KG1 (cell line): ENCODE data around the gene PSPN.
"Not testable (repeated sequence)": the region's sequence is repeated elsewhere in the genome, so short reads cannot be mapped to it uniquely, and the experiment has no call there.

Source experiments
- DNase-seq: peaks from one replicate; lab custom pipeline; 2025; lab: John Stamatoyannopoulos, UW

PSPN gene

DNA sequence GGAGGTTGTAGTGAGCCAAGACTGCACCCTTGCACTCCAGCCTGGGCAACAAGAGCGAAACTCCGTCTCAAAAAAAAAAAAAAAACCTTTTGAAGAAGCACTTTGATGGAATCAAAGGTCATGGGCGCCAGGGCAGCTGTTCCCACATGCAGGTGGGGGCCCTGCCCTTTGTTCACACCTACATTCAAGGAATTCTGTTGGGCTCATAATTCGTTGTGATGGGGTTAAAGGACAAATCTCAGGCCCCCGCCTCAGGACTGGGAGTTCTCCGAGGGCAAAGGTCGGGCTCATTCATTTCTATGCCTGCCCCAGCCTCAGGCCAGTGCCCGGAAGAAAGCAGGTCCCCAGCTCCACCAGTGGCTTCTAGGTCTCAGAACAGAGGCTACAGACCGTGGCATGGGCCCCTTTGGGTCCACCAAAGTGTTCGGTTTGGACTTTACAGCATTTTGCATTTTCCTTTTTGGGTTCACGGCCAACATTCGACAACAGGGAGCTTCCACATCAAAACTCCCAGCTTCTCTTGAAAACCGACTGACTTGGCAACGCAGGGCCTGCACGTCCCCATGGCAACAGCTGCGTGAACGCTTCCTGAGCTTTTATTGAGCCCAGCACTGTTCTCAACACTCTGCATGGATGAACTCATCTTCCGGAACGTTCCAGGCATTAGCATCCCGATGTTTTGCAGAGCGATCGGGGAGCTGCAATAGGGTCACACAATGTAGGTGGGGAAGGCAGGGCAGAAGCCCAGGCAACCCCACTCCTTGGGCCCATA is 27.3 kb upstream of the PSPN start:
- DNase-seq, result no peak

DNA sequence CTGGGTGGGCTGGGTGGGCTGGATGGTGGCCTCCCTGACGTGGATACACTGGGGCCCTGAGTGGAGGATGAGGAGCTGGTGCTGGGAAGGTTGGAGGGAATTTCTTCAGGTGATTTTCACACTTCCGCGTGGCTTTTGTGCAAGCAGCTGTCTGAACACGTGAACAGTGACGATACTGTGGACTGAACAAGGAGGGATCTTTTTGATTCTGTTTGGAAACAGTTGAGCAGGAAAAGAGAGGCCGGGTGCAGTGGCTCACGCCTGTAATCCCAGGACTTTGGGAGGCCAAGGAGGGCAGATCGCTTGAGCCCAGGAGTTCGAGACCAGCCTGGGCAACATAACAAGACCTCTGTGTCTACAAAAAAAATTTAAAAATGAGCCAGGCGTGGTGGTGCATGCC is 26.3 kb upstream of the PSPN start:
- no peak for DNase-seq

DNA sequence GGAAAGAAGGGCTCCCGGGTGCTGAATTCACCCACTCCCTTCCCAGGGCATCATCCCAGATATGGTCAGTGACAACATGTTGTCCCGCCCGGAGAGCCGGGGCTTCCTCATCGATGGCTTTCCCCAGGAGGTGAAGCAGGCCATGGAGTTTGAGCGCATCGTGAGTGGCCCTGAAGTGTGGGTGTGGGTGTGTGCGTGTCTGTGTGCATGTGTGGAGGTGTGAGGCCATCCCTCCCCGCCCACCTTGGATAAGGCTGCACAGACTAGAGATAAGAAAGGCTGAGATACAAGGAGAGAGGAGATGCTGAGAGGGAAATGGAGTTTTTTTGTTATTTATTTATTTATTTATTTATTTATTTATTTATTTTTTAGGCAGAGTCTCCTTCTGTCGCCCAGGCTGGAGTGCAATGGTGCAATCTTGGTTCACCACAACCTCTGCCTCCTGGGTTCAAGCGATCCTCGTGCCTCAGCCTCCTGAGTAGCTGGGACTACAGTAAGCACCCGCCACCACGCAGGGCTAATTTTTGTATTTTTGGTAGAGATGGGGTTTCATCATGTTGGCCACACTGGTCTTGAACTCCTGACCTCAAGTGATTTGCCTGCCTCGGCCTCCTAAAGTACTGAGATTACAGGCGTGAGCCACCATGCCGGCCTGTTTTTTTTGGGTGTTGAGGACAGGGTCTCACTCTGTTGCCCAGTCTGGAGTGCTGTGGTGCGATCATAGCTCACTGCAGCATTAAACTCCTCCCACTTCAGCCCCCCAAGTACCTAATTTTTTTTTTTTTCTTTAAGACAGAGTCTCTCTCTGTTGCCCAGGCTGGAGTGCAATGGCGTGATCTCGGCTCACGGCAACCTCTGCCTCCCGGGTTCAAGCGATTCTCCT is 24.6 kb upstream of the PSPN start:
- not testable (repeated sequence) for DNase-seq

DNA sequence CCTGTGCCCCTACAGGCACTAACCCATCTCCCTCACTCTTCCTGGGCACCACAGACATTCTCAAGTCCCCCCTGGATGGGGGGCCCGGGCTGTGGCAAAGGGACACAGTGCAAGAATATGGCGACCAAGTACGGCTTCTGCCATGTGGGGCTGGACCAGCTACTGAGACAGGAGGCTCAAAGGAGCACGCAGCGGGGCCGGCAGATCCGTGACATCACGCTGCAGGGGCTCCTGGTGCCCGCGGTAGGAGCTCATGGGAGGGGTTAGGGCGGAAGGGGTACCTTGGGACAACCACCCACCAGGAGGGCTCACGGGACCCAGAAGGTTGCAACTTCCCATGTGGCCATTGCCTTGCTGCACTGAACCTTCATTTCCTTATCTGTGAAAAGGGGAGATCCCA is 20.6 kb upstream of the PSPN start:
- no peak for DNase-seq

DNA sequence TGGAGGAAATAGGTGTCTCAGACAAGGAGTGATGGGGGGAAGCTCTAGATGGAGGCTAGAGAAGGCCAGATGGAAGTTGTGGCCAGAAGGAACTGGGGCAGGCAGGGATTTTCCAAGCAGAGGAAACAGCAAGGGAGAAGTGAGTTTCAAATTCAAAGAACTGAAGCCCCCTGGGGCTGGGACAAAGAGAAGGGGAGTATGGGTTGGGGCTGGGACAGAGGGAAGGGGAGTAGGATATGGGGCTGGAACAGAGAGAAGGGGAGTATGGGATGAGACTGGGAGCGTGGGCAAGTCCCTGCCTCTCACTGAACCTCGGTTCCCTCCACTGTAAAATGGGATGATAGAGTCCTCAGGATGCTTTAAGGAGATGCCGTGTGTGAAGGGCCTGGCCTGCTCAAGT is 19.1 kb upstream of the PSPN start:
- no peak for DNase-seq

DNA sequence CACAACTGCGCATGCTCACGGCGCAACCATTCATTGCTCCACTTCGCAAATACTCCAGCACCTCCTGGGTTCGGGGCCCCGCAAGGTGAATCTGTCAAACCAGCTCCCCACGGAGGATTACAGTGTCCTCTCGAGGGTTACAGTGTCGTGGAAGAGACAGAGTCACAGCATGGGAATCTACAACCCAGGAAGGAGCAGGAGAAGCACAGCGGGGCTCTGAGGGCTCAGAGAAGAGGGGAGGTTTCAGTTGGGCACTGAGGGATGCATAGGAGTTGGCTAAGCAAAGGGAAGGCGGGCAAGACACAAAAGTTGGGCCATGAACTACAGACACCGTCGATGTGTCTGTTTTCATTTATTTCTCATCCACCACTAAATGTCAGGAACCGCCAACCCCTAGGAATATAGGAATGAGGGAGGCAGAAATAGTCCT is 18.3 kb upstream of the PSPN start:
- no peak for DNase-seq

DNA sequence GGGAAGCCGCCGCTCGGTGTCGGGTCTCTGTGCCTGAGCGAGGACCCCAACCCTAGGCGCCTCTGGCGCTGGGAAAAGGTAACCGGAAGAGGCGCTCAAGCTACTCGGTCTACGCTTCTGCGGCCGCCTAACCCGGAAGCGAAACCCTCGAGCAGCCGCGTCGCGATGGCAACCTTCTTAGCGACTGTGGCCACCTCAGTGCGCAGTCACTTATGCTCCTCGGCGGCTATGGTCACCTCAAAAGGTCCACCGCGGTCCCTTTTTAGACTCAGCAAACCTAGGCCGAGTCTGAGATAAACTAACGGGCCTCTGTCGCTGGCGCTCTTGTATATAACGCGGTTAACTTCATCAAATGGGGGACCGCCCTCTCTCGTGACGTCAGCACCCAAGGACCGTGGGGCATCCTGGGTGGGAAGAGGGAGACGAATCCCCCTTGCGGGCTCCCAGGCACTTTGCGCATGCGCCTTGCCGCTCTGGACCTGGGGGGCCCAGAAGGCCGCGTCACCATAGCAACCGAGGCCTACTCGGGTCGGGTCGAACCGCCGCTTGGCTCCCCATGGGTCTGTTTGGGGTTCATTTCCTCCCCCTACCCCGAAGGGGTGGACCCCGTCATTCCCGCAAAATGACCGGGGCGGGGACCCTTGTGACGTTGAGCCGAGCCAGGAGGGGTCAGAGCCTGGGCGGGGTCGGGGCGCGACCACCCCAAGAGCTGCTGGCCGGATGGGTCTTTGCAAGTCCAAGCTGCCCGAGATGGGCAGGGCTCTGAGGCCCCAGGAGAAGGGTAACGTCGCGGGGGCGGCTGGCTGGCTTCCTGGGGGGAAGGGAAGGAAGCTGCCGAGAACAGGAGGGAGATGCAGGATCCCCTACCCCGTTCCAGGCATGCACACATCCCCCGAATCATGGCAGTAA is 17.6 kb upstream of the PSPN start, which contains the start of gene GTF2F1:
Gene GTF2F1 (minus strand): TSS at position 91 of the 909 bp plus-strand sequence. CDS start 169 bp downstream, outside the sequence.
- peak; percentile 98 for DNase-seq

DNA sequence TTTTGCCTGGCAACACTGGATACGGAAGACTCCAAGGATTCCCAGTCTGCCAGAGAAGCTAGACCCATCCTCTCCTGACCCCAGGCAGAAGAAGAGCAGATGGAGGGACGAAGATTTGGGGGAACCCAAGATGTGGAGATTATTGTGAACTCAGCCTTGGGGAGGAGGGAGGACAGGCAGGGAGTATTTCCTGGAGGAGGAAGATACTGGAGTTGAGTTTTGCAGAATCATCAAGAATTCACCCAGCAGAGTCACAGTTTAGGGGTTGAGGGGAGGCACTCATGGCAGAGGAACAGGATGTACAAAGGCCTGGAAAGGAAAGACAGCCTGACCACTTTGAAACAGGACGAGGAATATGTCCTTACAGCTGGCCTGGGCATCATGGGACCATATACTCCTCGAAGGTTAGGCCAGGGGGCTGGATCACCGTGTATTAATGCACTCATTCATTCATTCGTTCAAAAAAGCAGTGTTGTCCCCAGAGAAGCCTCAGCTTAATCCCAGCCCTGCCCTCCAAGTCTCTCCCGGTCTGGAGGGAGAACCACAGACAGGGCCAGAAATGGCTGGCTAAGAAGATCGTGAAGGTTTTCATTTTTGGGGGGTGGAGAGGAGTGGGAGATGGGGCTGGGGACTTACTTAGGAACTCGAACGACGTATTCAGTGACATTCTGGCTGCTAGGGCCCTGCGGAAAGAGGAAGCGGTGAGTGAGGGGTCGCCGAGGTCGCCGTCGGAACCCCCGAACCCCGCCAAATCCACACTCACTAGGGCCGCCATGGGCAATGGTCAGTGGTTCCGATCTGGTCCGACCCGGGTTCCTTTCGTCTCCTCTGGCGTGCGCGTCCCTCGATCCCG is 16.7 kb upstream of the PSPN start:
- no peak for DNase-seq

DNA sequence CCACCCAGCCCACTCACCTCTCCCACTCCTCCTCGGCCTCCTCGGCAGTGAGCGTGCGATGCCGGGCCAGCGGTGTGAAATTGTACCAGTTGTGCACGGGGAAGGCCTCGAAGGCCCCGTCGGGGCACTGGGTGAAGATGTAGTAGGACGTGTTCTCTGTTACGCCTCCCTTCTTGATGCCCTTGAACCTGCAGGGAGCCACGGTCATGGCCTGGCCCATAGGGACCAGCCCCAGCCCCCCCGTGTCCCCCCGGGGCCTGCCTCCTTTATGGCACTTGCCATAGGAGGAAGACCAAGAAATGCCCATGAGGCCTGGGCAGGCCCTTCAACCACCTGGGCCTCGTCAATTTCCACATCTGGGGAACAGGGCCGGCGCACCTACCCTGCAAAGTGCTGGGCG is 11.6 kb upstream of the PSPN start:
- no peak for DNase-seq

DNA sequence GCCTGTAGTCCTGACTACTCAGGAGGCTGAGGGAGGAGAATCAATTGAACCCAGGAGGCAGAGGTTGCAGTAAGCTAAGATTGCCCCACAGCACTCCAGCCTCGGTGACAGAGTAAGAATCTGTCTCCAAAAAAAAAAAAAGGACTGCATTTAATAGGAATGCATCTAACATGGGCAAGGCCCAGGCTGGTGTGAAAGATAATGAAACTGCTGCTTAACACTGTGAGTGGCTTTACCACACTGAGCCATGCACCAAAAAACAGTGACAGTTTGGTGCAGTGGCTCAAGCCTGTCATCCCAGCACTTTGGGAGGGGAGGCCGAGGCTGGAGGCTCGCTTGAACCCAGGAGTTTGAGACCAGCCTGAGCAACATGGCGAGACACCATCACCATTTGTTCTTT is 8.6 kb upstream of the PSPN start:
- DNase-seq, result no peak

DNA sequence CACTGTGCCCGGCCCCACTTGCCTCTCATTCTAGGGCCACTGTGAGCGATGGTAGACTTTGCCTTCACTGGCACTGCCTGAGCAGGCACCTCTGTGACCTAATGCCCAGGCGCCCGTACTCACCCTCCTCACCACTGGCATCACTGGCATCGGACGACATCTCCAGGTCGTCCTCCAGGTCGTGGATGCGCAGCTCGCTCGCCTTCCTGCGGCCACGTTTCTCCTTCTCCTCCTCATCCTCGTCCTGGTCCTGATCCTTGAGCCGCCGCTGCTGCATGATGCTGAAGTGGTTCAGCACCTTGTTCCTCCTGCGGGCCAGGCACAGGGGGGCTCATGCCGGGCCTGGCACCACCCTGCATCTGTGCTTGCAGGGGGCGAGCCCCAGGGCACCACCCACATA is 7.5 kb upstream of the PSPN start:
- no peak for DNase-seq

DNA sequence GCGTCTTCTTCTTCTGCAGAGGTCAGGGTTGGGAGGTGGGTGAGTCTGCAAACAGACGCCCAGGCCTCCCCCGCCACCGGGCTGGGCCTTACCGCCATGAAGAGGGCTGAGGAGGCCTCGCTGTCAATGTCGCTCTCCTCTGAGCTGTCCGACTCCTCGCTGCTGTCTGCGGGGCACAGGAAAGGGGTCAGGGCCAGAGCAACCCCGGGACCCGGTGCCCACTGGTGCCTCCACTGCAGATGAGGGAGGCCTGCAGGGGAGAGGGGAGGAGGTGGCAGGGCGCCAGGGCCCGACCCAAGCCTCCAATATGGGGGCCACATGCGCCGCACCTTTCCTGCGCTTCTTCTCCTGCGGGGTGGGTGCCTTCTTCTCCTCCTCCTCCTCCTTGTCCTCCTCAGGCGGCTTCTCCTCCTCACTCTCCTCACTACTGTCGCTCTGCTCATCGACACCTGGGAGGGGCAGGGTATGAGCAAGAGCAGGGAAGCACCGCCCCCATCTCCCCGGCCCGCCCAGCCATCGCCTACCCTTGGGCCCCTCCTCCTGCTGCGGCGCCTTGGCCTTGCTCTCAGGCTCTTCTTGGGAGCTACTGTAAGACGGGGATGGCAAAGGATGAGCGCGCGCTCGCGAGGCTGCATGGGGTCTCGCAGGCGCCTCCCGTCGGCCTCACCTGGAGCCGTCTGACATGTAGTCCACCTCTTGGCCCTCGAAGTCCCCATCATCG is 5.5 kb upstream of the PSPN start:
- no peak for DNase-seq

DNA sequence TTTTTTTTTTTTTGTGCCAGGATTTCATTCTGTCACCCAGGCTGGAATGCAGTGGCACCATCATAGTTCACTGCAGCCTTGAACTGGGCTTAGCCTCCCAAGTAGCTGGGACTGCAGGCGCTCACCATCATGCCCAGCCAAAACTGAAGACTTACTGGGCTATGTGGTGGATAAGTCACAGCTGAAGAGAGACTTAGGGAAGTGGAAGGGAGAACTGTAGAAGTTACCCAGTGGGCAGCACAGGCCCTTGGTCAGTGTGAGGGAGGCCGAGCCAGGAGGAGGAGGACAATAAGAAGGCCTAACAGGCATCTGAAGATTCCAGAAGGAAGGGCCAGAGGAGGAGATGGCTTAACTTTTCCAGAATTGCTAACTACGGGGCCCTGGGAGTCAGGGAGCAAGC is 4.0 kb upstream of the PSPN start:
- no peak for DNase-seq

DNA sequence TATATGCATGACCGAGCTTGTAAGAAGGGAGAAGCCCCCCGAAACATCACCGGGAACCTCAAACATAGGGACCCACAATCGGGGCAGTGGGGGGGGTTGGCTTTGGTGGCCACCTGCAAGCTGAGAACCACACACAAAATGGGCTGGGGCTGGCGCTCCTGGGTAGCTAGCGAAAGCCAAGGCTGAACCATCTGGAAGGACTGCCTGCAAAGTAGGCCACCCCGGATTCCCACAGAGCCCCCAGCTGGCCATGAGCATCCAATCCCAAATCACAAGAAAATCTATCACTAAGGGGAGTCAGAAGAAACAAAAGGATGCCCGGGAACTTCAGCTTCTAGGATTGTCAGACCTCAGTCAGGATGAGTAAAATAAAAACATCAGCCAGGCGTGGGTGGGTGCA is 2.8 kb upstream of the PSPN start:
- no peak for DNase-seq

DNA sequence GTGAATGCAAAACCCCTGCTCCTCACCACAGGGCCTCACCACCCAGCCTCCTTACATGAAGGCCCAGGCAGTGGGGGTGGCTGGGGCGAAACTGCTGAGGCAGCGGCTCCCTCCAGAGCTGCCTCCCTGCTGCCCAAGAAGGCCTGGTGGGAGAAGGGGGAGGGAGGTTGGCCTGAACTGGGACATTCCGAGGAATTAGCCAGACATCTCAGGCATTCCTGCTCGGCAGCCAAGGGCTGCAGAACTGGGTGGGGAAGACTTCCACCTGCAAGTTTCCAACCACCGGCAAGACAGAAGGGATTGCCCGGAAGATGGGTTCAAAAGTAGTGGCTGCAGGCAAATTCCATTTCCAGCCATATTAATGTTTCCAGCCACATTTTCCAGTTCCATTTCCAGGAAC is 2.3 kb upstream of the PSPN start:
- no peak for DNase-seq

DNA sequence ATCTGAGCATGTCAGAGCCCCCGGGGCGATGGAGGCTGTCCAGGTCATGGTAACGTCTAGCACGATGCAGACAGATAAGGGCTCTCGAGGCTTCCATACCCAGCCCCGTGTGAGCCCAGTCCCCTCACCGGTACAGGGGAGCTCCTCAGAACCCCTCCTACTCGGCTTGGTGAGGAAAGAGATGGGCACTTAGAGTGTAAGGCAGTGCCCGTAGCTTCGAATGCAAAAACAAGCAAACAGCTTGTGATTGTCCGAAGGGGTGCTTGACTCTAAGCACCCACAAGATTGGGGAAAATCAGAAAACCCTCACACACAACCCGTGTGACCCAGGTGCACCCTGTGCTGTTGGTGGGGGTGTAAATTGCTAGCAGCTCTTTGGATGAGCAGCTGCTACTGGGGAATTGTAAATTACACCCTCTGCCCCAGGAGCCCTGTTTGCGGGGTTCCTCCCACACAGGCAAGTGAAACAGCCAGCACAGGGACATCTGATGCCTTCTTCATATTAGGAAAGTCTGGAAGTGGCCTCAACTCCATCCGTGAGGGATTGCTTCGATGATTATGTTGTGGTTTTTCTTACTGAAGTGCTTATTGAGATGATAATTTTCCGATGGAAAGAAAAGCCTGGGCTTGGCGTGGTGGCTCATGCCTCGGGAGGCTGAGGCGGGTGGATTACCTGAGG is 918 bp upstream of the PSPN start:
- no peak for DNase-seq

DNA sequence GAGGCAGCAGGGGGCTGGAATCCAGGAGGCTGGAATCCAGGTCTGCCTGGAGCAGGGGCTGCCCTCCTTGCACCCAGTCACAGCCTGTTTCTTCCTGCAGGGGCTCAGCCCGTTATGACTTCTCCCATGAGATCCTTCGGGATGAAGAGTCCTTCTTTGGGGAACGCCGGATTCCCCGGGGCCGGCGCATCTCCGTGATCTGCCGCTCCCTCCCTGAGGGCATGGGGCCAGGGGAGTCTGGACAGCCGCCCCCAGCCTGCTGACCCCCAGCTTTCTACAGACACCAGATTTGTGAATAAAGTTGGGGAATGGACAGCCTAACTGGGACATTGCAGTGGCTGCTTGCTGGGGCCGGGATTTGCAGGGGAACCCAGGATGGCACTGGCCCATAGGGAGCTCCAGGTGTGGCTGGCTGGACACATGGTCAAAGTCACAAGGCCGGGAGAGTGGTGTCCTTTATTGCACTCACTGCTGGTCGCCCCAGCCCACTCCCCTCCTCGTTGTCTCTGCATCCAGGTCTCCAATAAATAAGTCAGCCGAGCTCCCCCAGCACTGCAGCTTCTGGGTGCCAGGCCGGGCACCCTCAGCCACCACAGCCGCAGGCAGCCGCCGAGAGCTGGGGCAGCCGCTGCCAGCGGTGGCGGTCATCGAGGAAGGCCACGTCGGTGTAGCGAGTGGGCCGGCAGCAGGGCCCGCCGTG is 872 bp downstream of the PSPN start:
- no peak for DNase-seq

DNA sequence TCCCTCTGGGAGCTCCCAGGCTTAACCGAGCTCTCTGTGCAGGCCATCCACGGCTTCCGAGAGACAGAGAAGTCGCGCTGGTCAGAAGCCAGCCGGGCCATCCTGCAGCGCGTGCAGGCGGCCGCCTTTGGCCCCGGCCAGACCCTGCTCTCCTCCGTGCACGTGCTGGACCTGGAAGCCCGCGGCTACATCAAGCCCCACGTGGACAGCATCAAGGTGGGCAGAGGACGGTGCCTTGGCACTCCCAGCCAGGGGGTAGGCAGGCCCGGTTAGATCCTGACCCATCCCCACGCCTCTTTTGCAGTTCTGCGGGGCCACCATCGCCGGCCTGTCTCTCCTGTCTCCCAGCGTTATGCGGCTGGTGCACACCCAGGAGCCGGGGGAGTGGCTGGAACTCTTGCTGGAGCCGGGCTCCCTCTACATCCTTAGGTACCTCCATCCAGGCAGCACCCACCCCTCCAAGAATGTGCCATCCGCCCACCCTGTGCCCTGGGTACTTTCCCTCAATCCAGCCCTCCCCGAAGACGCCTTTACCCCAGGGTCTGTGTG is 1.5 kb downstream of the PSPN start:
- DNase-seq, result no peak

DNA sequence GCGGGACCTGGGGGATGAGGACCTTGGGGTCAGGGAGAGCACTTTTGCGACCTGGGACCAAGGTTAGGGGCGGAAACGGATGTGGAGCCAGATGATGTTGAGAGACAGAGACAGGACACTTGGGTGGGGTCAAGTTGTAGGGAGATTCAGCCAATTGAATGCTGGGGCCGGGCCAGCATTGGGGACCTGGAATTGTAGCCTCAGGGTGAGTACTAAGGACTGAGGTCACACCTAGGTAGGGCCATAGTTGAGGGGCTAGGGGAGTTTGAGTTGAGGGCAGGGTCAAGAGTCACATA is 2.0 kb downstream of the PSPN start:
- no peak for DNase-seq
